ENCODE measurements around the gene PLEKHM1.
"Not testable (repeated sequence)": the region's sequence is repeated elsewhere in the genome, so short reads cannot be mapped to it uniquely, and the experiment has no call there.

GRCh38 chr17:45453731-45454130 lies 36.8 kb downstream of the PLEKHM1 start:
- not testable (repeated sequence) for TF ChIP-seq CTCF (IDR thresholded peaks at IDR 0.05; ENCODE audit: low read depth, low read length, poor library complexity, severe bottlenecking); EZH2phosphoT487 (IDR thresholded peaks at IDR 0.05; ENCODE audit: borderline replicate concordance, low read length)

All from DOHH2 (cell line).